Esophagus muscularis mucosa (tissue), 3 donors: Measurements from ENCODE around the gene SNED1.

Experiments
- POLR2A ChIP-seq: fragments of 450-650 bp; IDR thresholded peaks from one replicate; pipeline ENCODE4 v1.6.1; 2017; ENCODE audit warnings: antibody characterized with exemption, moderate library complexity, mild to moderate bottlenecking, low read depth
- TF ChIP-seq, protein P1 (sequence below), 3 experiments: fragments of 200-600 bp in 2 of 3; fragments of 450-650 bp in 1 of 3; sonication (generic) in 2 of 3; IDR thresholded peaks; one replicate each; pipeline ENCODE4 v1.5.1; 2017 to 2019; ENCODE audit warnings: antibody characterized with exemption in 3 of 3, mild to moderate bottlenecking in 2 of 3, moderate library complexity in 1 of 3

GRCh38 chr2:241136191-241136590, 137.8 kb downstream of the SNED1 start:
- TF ChIP-seq, protein P1, sequence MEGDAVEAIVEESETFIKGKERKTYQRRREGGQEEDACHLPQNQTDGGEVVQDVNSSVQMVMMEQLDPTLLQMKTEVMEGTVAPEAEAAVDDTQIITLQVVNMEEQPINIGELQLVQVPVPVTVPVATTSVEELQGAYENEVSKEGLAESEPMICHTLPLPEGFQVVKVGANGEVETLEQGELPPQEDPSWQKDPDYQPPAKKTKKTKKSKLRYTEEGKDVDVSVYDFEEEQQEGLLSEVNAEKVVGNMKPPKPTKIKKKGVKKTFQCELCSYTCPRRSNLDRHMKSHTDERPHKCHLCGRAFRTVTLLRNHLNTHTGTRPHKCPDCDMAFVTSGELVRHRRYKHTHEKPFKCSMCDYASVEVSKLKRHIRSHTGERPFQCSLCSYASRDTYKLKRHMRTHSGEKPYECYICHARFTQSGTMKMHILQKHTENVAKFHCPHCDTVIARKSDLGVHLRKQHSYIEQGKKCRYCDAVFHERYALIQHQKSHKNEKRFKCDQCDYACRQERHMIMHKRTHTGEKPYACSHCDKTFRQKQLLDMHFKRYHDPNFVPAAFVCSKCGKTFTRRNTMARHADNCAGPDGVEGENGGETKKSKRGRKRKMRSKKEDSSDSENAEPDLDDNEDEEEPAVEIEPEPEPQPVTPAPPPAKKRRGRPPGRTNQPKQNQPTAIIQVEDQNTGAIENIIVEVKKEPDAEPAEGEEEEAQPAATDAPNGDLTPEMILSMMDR (IDR thresholded peaks at IDR 0.05) = no peak
- no peak for TF ChIP-seq POLR2A
